IMR-90 (cell line): Measurements from ENCODE around the gene MYBPHL.

Experiments
- BHLHE40 ChIP-seq: fragments of 150-350 bp; IDR thresholded peaks from 2 replicates; pipeline ENCODE4 v1.6.1; 2016; ENCODE audit warnings: mild to moderate bottlenecking, low read depth, low read length
- CEBPB ChIP-seq: IDR thresholded peaks from 2 replicates; pipeline ENCODE4 v1.6.1; 2012; ENCODE audit warnings: low read depth, low read length, improper control_type of control experiment
- FOS ChIP-seq: fragments of 150-350 bp; IDR thresholded peaks from 2 replicates; pipeline ENCODE4 v1.6.1; 2016; ENCODE audit warnings: low read depth, low read length
- MAFK ChIP-seq: IDR thresholded peaks from 2 replicates; pipeline ENCODE4 v1.6.1; 2012; ENCODE audit warnings: low read depth, low read length, improper control_type of control experiment
- MAZ ChIP-seq: IDR thresholded peaks from 2 replicates; pipeline ENCODE4 v1.6.1; 2012; ENCODE audit warnings: low read depth, mild to moderate bottlenecking, low read length, improper control_type of control experiment, moderate library complexity, borderline replicate concordance
- POLR2A ChIP-seq: IDR thresholded peaks from 2 replicates; pipeline ENCODE4 v1.6.1; 2012; ENCODE audit warnings: mild to moderate bottlenecking, low read depth, low read length
- RAD21 ChIP-seq: IDR thresholded peaks from 2 replicates; pipeline ENCODE4 v1.6.1; 2012; ENCODE audit warnings: low read length, improper control_type of control experiment
- RFX5 ChIP-seq: IDR thresholded peaks from 2 replicates; pipeline ENCODE4 v1.8.0; 2012; ENCODE audit warnings: low read depth, mild to moderate bottlenecking, low read length, moderate library complexity
- SMC3 ChIP-seq: fragments of 150-350 bp; IDR thresholded peaks from 2 replicates; pipeline ENCODE4 v1.6.1; 2016; ENCODE audit warnings: low read depth, mild to moderate bottlenecking, antibody characterized with exemption, low read length, moderate library complexity
- USF2 ChIP-seq: fragments of 150-350 bp; IDR thresholded peaks from 2 replicates; pipeline ENCODE4 v1.6.1; 2017; ENCODE audit warnings: mild to moderate bottlenecking, antibody characterized with exemption, low read length, low read depth
- TF ChIP-seq, protein P1 (sequence below): fragments of 150-350 bp; IDR thresholded peaks from 2 replicates; pipeline ENCODE4 v1.6.1; 2016; ENCODE audit warnings: low read depth, mild to moderate bottlenecking, low read length, moderate library complexity, borderline replicate concordance
- TF ChIP-seq, protein P2 (sequence below): conservative IDR thresholded peaks from 2 replicates; pipeline ENCODE4 v1.5.1; 2012; ENCODE audit warnings: mild to moderate bottlenecking, low read depth, low read length, improper control_type of control experiment

- TF ChIP-seq, protein P1, sequence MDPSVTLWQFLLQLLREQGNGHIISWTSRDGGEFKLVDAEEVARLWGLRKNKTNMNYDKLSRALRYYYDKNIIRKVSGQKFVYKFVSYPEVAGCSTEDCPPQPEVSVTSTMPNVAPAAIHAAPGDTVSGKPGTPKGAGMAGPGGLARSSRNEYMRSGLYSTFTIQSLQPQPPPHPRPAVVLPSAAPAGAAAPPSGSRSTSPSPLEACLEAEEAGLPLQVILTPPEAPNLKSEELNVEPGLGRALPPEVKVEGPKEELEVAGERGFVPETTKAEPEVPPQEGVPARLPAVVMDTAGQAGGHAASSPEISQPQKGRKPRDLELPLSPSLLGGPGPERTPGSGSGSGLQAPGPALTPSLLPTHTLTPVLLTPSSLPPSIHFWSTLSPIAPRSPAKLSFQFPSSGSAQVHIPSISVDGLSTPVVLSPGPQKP: no peak
- TF ChIP-seq, protein P2, sequence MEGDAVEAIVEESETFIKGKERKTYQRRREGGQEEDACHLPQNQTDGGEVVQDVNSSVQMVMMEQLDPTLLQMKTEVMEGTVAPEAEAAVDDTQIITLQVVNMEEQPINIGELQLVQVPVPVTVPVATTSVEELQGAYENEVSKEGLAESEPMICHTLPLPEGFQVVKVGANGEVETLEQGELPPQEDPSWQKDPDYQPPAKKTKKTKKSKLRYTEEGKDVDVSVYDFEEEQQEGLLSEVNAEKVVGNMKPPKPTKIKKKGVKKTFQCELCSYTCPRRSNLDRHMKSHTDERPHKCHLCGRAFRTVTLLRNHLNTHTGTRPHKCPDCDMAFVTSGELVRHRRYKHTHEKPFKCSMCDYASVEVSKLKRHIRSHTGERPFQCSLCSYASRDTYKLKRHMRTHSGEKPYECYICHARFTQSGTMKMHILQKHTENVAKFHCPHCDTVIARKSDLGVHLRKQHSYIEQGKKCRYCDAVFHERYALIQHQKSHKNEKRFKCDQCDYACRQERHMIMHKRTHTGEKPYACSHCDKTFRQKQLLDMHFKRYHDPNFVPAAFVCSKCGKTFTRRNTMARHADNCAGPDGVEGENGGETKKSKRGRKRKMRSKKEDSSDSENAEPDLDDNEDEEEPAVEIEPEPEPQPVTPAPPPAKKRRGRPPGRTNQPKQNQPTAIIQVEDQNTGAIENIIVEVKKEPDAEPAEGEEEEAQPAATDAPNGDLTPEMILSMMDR: no peak
- TF ChIP-seq POLR2A: no peak
- no peak for TF ChIP-seq CEBPB
- no peak for TF ChIP-seq MAZ
- TF ChIP-seq BHLHE40: no peak
- TF ChIP-seq USF2: no peak
- TF ChIP-seq SMC3: no peak
- TF ChIP-seq MAFK: no peak
- no peak for TF ChIP-seq RFX5
- no peak for TF ChIP-seq RAD21
- no peak for TF ChIP-seq FOS
Measured at GRCh38 chr1:109254621-109255096, 52.2 kb downstream of the MYBPHL start.
